ENCODE results near the gene HDAC7.
A peak's percentile ranks its signal among the peaks of the same experiment; 100 is the strongest.

HDAC7 gene

GRCh38 chr12:47799357-47799955 lies 20.2 kb downstream of the HDAC7 start:
- DNase-seq (ENCODE audit: extremely low spot score), result no peak
- TF ChIP-seq PKNOX1 (IDR thresholded peaks at IDR 0.05), result no peak
- no peak for TF ChIP-seq SP1 (IDR thresholded peaks at IDR 0.05)
- TF ChIP-seq NFRKB (IDR thresholded peaks at IDR 0.05), result no peak
- TF ChIP-seq FOXA1 (IDR thresholded peaks at IDR 0.05), result no peak
- no peak for TF ChIP-seq SUZ12 (IDR thresholded peaks at IDR 0.05)
- TF ChIP-seq BHLHE40 (IDR thresholded peaks at IDR 0.05; ENCODE audit: borderline replicate concordance), result no peak
- TF ChIP-seq FOXM1 (IDR thresholded peaks at IDR 0.05; ENCODE audit: borderline replicate concordance), result no peak
- no peak for TF ChIP-seq TARDBP (IDR thresholded peaks at IDR 0.05)
- no peak for TF ChIP-seq L3MBTL2 (conservative IDR thresholded peaks at IDR 0.05)
- no peak for TF ChIP-seq HDGF (IDR thresholded peaks at IDR 0.05; ENCODE audit: borderline replicate concordance)
- POLR2A ChIA-PET, result no interaction called here
- CTCF ChIA-PET, result interaction anchor here (0.8 kb wide), 1 partner anchor 39 kb away, joined by 3 read pairs; no protein-coding TSS in a partner anchor

DNA sequence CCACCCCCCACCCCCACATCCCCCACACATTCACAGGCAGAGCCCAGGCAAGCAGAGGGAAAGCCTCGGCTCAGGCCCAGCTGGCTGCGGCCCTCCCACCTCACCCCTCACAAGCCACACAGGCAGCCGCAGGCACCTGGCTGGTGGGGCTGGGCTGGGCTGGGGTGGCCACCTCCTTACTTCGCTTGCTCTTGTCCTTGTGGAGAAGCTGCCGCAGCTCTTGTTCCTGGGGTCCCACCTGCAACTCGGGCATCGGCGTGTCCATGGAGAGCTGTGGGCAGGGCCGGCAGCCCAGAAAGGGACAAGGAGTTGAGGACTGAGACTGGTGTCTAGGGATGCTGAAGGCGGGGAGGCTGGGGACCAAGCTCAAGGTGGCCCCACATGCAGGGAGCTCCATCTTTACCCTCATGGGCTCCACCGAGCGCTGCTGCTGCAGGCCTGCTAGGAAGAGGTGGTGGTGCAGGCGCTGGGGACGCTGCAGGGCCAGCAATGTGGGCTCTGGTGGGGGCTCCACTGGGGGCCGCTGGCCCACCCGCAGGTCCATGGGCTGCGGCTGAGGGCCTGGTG lies 21.2 kb downstream of the HDAC7 start:
- ChIA-PET POLR2A (interaction anchor here (0.9 kb wide), 1 partner anchor 14 kb away, joined by 3 read pairs; no protein-coding TSS in a partner anchor), CTCF (interaction anchor here (0.9 to 1.8 kb wide), 3 partner anchors 37 to 42 kb away, joined by 3 to 8 read pairs (median 3); no protein-coding TSS in a partner anchor)
- TF ChIP-seq LEF1 (IDR thresholded peaks at IDR 0.05; ENCODE audit: borderline replicate concordance) (no peak), FOXM1 (IDR thresholded peaks at IDR 0.05; ENCODE audit: borderline replicate concordance) (no peak), SUZ12 (IDR thresholded peaks at IDR 0.05) (no peak), CTBP1 (IDR thresholded peaks at IDR 0.05; ENCODE audit: borderline replicate concordance) (no peak), FOXK2 (IDR thresholded peaks at IDR 0.05) (no peak), SP1 (IDR thresholded peaks at IDR 0.05) (no peak), ARNT (IDR thresholded peaks at IDR 0.05) (no peak)
- no peak for DNase-seq (ENCODE audit: extremely low spot score)

GRCh38 chr12:47797441-47797840 lies 22.3 kb downstream of the HDAC7 start:
- CTCF ChIA-PET, result interaction anchor here (0.7 to 2.4 kb wide), 7 partner anchors 15 to 44 kb away, joined by 3 to 20 read pairs (median 3); no protein-coding TSS in a partner anchor
- peak; percentile 36 for DNase-seq (ENCODE audit: extremely low spot score)
- no peak for TF ChIP-seq TARDBP (IDR thresholded peaks at IDR 0.05)
- no peak for TF ChIP-seq ZNF384 (IDR thresholded peaks at IDR 0.05)
- TF ChIP-seq ARNT (IDR thresholded peaks at IDR 0.05), result no peak
- TF ChIP-seq FOXK2 (IDR thresholded peaks at IDR 0.05), result no peak
- no peak for TF ChIP-seq PKNOX1 (IDR thresholded peaks at IDR 0.05)
- no peak for TF ChIP-seq SUZ12 (IDR thresholded peaks at IDR 0.05)
- TF ChIP-seq NFRKB (IDR thresholded peaks at IDR 0.05), result no peak
- POLR2A ChIA-PET, result interaction anchor here (1.0 kb wide), 1 partner anchor 38 kb away, joined by 5 read pairs; no protein-coding TSS in a partner anchor

DNA sequence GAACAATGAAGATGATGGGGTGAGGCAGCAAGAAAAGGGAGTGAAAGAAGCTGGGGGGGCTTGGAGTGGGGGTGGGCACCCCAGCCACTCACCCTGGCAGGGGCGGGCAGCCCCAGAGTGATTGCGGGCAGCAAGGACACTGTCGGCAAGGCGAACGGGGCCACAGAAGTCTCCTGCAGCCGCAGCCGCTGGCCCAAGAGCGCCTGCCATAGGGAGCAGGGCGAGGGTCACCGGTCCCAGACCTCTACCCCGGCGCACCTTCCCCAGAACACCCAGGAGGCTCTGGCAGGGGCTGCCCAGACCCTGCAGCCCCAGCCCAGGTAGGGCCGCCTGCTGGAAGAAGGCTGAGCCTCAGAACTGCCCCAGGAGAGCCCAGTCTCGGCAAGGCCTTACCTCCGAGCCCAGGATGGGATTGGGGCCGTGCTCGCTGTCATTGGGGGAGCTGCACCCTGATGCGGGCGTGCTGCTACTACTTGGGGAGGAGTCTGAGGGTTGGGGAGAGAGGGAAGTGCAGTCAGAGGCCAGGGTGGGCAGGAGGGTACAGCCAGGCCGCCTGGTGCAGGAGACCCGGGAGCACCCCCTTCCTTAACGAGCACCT lies 23.8 kb downstream of the HDAC7 start:
- no peak for TF ChIP-seq ZNF384 (IDR thresholded peaks at IDR 0.05)
- TF ChIP-seq LEF1 (IDR thresholded peaks at IDR 0.05; ENCODE audit: borderline replicate concordance), result no peak
- no peak for TF ChIP-seq CTBP1 (IDR thresholded peaks at IDR 0.05; ENCODE audit: borderline replicate concordance)
- TF ChIP-seq PKNOX1 (IDR thresholded peaks at IDR 0.05), result no peak
- TF ChIP-seq SUZ12 (IDR thresholded peaks at IDR 0.05), result no peak
- TF ChIP-seq TARDBP (IDR thresholded peaks at IDR 0.05), result no peak
- TF ChIP-seq FOXK2 (IDR thresholded peaks at IDR 0.05), result no peak
- no peak for TF ChIP-seq FOXA1 (IDR thresholded peaks at IDR 0.05)
- no peak for TF ChIP-seq NFRKB (IDR thresholded peaks at IDR 0.05)
- TF ChIP-seq ELF4 (IDR thresholded peaks at IDR 0.05), result no peak
- no peak for TF ChIP-seq BHLHE40 (IDR thresholded peaks at IDR 0.05; ENCODE audit: borderline replicate concordance)
- TF ChIP-seq L3MBTL2 (conservative IDR thresholded peaks at IDR 0.05), result no peak
- TF ChIP-seq ARNT (IDR thresholded peaks at IDR 0.05), result no peak
- no peak for TF ChIP-seq SP1 (IDR thresholded peaks at IDR 0.05)
- TF ChIP-seq FOXM1 (IDR thresholded peaks at IDR 0.05; ENCODE audit: borderline replicate concordance), result no peak
- TF ChIP-seq HDGF (IDR thresholded peaks at IDR 0.05; ENCODE audit: borderline replicate concordance), result no peak
- ChIA-PET CTCF (interaction anchor here (0.6 to 2.4 kb wide), 2 partner anchors 14 to 42 kb away, joined by 3 to 20 read pairs; no protein-coding TSS in a partner anchor), POLR2A (no interaction called here)
- no peak for DNase-seq (ENCODE audit: extremely low spot score)

GRCh38 chr12:47795121-47795813 lies 24.4 kb downstream of the HDAC7 start:
- CTCF ChIA-PET, result interaction anchor here (2.4 kb wide), 1 partner anchor 43 kb away, joined by 20 read pairs; no protein-coding TSS in a partner anchor
- no peak for DNase-seq (ENCODE audit: extremely low spot score)
- POLR2A ChIA-PET, result no interaction called here
- TF ChIP-seq HDGF (IDR thresholded peaks at IDR 0.05; ENCODE audit: borderline replicate concordance) (no peak), PKNOX1 (IDR thresholded peaks at IDR 0.05) (no peak), ARNT (IDR thresholded peaks at IDR 0.05) (no peak), FOXK2 (IDR thresholded peaks at IDR 0.05) (no peak), SUZ12 (IDR thresholded peaks at IDR 0.05) (no peak), L3MBTL2 (conservative IDR thresholded peaks at IDR 0.05) (no peak)
